HCT116 (cell line): Measurements from ENCODE around the gene RPL35. TPM values are rescaled to one million over a fixed set of nuclear protein-coding genes. Genes with fewer than 3 reads are reported as not detected.

Experiments used
- ATAC-seq: fragments of 200-7000 bp; cut with Tn5 transposase; 2 replicates; pipeline ENCODE4 v1.9.1; 2020; ENCODE audit warnings: mild to moderate bottlenecking, moderate library complexity
- BruUV-seq: library from RNA; stranded (reverse); fragments of 400-500 nt; replicated peaks from 2 replicates; lab custom pipeline; 2021; lab: Mats Ljungman, UMichigan
- CTCF ChIA-PET: fragments of 300-600 bp; sonication (Branson Sonifier 250); formaldehyde crosslinking; loops from one replicate; lab custom pipeline; 2021; ENCODE audit warnings: antibody characterized with exemption; lab: Charles Lee
- POLR2A ChIA-PET: fragments of 300-600, 350-600 bp; sonication (Branson Sonifier 250); formaldehyde crosslinking; loops from one replicate; lab custom pipeline; 2021; ENCODE audit warnings: antibody characterized with exemption; lab: Charles Lee
- RAD21 ChIA-PET, 2 experiments: fragments of 300-600 bp; sonication (Branson Sonifier 250); formaldehyde crosslinking; loops; one replicate each; lab custom pipeline; 2023; ENCODE audit warnings: low total read pairs in 2 of 2; ENCODE audit not compliant: uncharacterized antibody in 2 of 2, unreplicated experiment in 2 of 2, low non-redundant PET in 1 of 2; lab: Charles Lee
- DNase-seq: peaks from one replicate; pipeline ENCODE4 v3.0.0-alpha.2; 2010; ENCODE audit warnings: low read depth, low spot score
- H2AFZ ChIP-seq: fragments of 200-600 bp; shearing (Covaris generic), sonication (generic); 2 replicates; pipeline ENCODE4 v1.6.1; 2017; ENCODE audit warnings: low read depth, mixed run types, mixed read lengths, antibody characterized with exemption, low read length; ENCODE audit not compliant: poor library complexity, severe bottlenecking
- H3K27ac ChIP-seq: 2 replicates; pipeline ENCODE4 v1.5.1; 2012; ENCODE audit warnings: low read depth, low read length
- H3K27me3 ChIP-seq: fragments of 200-600 bp; sonication (generic); 2 replicates; pipeline ENCODE4 v1.6.1; 2016; ENCODE audit warnings: mixed run types, low read length, mixed read lengths; ENCODE audit not compliant: insufficient read depth
- H3K36me3 ChIP-seq, 2 experiments: fragments of 200-500 bp in 1 of 2; fragments of 200-600 bp in 1 of 2; sonication (Bioruptor generic) in 1 of 2; sonication (generic) in 1 of 2; 2 replicates each; pipeline versions ENCODE4 v1.5.1 to v1.6.1; 2014 to 2016; ENCODE audit warnings: low read length in 2 of 2, inconsistent platforms in 1 of 2, mixed read lengths in 1 of 2, mixed run types in 1 of 2; ENCODE audit not compliant: insufficient read depth in 2 of 2, control insufficient read depth in 1 of 2
- H3K4me1 ChIP-seq, 2 experiments: fragments of 200-600 bp in 1 of 2; sonication (generic) in 1 of 2; 2 replicates each; pipeline versions ENCODE4 v1.5.1 to v1.6.1; 2012 to 2017; ENCODE audit warnings: low read length in 2 of 2, inconsistent platforms in 1 of 2, mild to moderate bottlenecking in 1 of 2, mixed read lengths in 1 of 2, mixed run types in 1 of 2, moderate library complexity in 1 of 2; ENCODE audit not compliant: insufficient read depth in 2 of 2, control insufficient read depth in 1 of 2
- H3K4me2 ChIP-seq: fragments of 200-600 bp; sonication (generic); 2 replicates; pipeline ENCODE4 v1.6.1; 2017; ENCODE audit warnings: mixed run types, low read length, mixed read lengths
- H3K4me3 ChIP-seq, 2 experiments: fragments of 200-600 bp in 1 of 2; sonication (generic) in 1 of 2; replicated peaks in 1 of 2; 2 replicates each; pipeline ENCODE4 v1.5.1; 2011 to 2016; ENCODE audit warnings: low read length in 2 of 2, control low read depth in 1 of 2, low read depth in 1 of 2, mild to moderate bottlenecking in 1 of 2, mixed read lengths in 1 of 2, mixed run types in 1 of 2
- H3K79me2 ChIP-seq: fragments of 200-600 bp; sonication (generic); 2 replicates; pipeline ENCODE4 v1.6.1; 2017; ENCODE audit warnings: mild to moderate bottlenecking, mixed run types, low read length, moderate library complexity, mixed read lengths; ENCODE audit not compliant: insufficient read depth
- H3K9ac ChIP-seq: fragments of 200-600 bp; sonication (generic); 2 replicates; pipeline ENCODE4 v1.6.1; 2016; ENCODE audit warnings: low read length, mixed read lengths
- H3K9me2 ChIP-seq: fragments of 200-600 bp; sonication (generic), shearing (Covaris generic); 2 replicates; pipeline ENCODE4 v1.6.1; 2017; ENCODE audit warnings: mixed run types, mild to moderate bottlenecking, moderate library complexity; ENCODE audit not compliant: insufficient read depth
- H3K9me3 ChIP-seq, 2 experiments: fragments of 200-500 bp in 1 of 2; fragments of 200-600 bp in 1 of 2; sonication (Bioruptor generic) in 1 of 2; sonication (generic) in 1 of 2; 2 replicates each; pipeline ENCODE4 v1.6.1; 2014 to 2017; ENCODE audit warnings: low read length in 2 of 2, mixed read lengths in 2 of 2, inconsistent platforms in 1 of 2, low read depth in 1 of 2, mild to moderate bottlenecking in 1 of 2, mixed run types in 1 of 2, moderate library complexity in 1 of 2; ENCODE audit not compliant: control insufficient read depth in 1 of 2, insufficient read depth in 1 of 2
- H4K20me1 ChIP-seq: fragments of 200-600 bp; sonication (generic), shearing (Covaris generic); 2 replicates; pipeline ENCODE4 v1.6.1; 2017; ENCODE audit warnings: mixed run types, mild to moderate bottlenecking, moderate library complexity; ENCODE audit not compliant: insufficient read depth
- ATF3 ChIP-seq: IDR thresholded peaks from 2 replicates; pipeline ENCODE4 v1.6.1; 2012
- POLR2A ChIP-seq: IDR thresholded peaks from 2 replicates; pipeline ENCODE4 v1.7.0; 2011; ENCODE audit warnings: borderline replicate concordance; ENCODE audit not compliant: insufficient read depth, insufficient read length; ENCODE audit errors: extremely low read depth
- POLR2AphosphoS5 ChIP-seq: IDR thresholded peaks from 2 replicates; pipeline ENCODE4 v1.6.1; 2011; ENCODE audit warnings: mild to moderate bottlenecking, low read depth, low read length, moderate library complexity
- REST ChIP-seq: IDR thresholded peaks from 2 replicates; pipeline ENCODE4 v1.6.1; 2012; ENCODE audit warnings: low read depth
- ZBTB33 ChIP-seq: IDR thresholded peaks from 2 replicates; pipeline ENCODE4 v1.6.1; 2011; ENCODE audit warnings: mild to moderate bottlenecking, low read length, moderate library complexity; ENCODE audit not compliant: insufficient replicate concordance; ENCODE audit errors: extremely low read depth
- ZNF274 ChIP-seq: fragments of 200-500 bp; sonication (Bioruptor generic); IDR thresholded peaks from 2 replicates; pipeline ENCODE4 v1.6.1; 2014; ENCODE audit warnings: mild to moderate bottlenecking, low read depth, low read length, inconsistent platforms
- intact Hi-C: fragments of 100-400 bp; cut with micrococcal nuclease; formaldehyde crosslinking; loops from 2 replicates; pipeline ENCODE4 v1.10.0; 2022
- total RNA-seq: library from RNA; stranded (reverse); gene quantifications from one replicate; pipeline ENCODE4 v1.2.1, GENCODE V29; 2021; ENCODE audit not compliant: unreplicated experiment

Gene RPL35
- total RNA-seq, 1 experiment from 2014 or later: 1,754 TPM

- CTCF ChIA-PET: interaction anchor here (1.5 kb wide), 1 partner anchor 123 kb away, joined by 5 read pairs; the partner anchor contains the start of gene NR6A1
- Histone ChIP-seq H3K4me1 (no peaks in the 10 kb centered on the region), H4K20me1 (no peaks in the 10 kb centered on the region), H3K9me2 (no peaks in the 10 kb centered on the region), H3K9ac (no peak overlapping the region)
- no peak for TF ChIP-seq ZBTB33
- no peak for TF ChIP-seq REST
- no peak for TF ChIP-seq POLR2AphosphoS5
- no peak for TF ChIP-seq POLR2A
- no peak for TF ChIP-seq ZNF274
- no peak for TF ChIP-seq ATF3
- TF ChIP-seq, all 23 proteins: peak for 0
- BruUV-seq: no TSS peak
- no peak overlapping the region for H3K4me3 ChIP-seq
- no peaks in the 10 kb centered on the region for H3K9me3 ChIP-seq
- H3K79me2 ChIP-seq: no peaks in the 10 kb centered on the region
- ATAC-seq (peak; percentile 50), DNase-seq (no peak)
- H3K4me2 ChIP-seq: no peak overlapping the region
- RAD21 ChIA-PET: no interaction called here
- H2AFZ ChIP-seq: no peak overlapping the region
- POLR2A ChIA-PET: no interaction called here
- H3K27ac ChIP-seq: no peak overlapping the region
- intact Hi-C loops: loop anchor here (1.0 kb wide), 1 partner anchor 123 kb away; the partner anchor contains the start of gene NR6A1
- H3K27me3 ChIP-seq: no peaks in the 10 kb centered on the region
- H3K36me3 ChIP-seq: peaks cover 0 to 2% of the 10 kb centered on the region in 2 experiments
Measured at GRCh38 chr9:124894035-124894740, 32.4 kb upstream of the RPL35 start.
